ENCODE measurements around the gene GALNT9.

GALNT9 gene

DNA sequence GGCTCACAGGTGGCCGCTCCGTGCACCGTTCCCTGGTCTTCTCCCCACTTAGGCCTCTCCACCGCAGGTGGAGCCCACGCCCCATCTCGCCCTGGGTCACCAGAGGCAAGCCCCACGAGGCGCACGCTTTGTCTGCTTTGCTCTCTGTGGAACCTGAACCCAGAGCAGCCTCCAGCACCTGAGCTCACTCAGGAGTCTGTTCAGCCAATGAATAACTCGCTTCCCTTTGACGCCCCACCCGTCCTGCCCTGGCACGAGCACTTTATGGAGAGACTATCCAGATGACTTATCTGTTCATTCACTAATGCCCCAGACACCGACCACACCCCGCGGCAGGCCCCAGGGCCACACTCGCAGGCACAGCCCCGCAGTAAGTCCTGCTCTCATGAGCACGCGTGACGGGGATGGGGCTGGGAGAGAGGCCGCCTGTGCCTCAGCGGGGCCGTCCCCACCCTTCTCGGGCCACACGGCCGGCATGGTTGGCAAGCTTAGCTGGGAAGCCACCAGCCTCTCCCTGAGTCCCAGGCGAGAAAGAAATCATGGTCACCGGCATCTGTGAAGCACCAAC is 100.1 kb downstream of the GALNT9 start:
- no peak overlapping the region for H2AK5ac ChIP-seq (ENCODE audit: low read length, severe bottlenecking)
- H3K79me1 ChIP-seq (replicated peaks; ENCODE audit: low read length, poor library complexity, severe bottlenecking) = no peaks in the 10 kb centered on the region
- no peak overlapping the region for H3K23ac ChIP-seq (ENCODE audit: low read length in 2 of 2)
- H3K36me3 ChIP-seq (ENCODE audit: control insufficient read depth in 1 of 2, insufficient read depth in 2 of 2, low read depth in 1 of 2, low read length in 2 of 2) = no peaks in the 10 kb centered on the region
- H2BK15ac ChIP-seq (ENCODE audit: low read depth, poor library complexity, severe bottlenecking) = no peak overlapping the region
- no peak overlapping the region for H3K4me3 ChIP-seq (ENCODE audit: insufficient read depth in 1 of 2, low read depth in 1 of 2, low read length in 2 of 2)
- H3K14ac ChIP-seq (ENCODE audit: low read length in 2 of 2) = no peak overlapping the region
- peaks cover 0 to 41% of the 10 kb centered on the region in 2 experiments for H3K27me3 ChIP-seq (ENCODE audit: control insufficient read depth in 1 of 2, insufficient read depth in 1 of 2, low read length in 2 of 2)
- no peak overlapping the region for H4K8ac ChIP-seq (ENCODE audit: low read length)
- no peak overlapping the region for H3K4ac ChIP-seq (ENCODE audit: low read depth in 1 of 2, low read length in 2 of 2)
- H3K27ac ChIP-seq (ENCODE audit: low read length, poor library complexity, severe bottlenecking) = no peak overlapping the region
- H3K18ac ChIP-seq (ENCODE audit: low read depth in 1 of 2, low read length in 2 of 2) = no peak overlapping the region
- peaks cover 2% of the 10 kb centered on the region for H3K4me1 ChIP-seq (ENCODE audit: control insufficient read depth, insufficient read depth, low read depth, low read length)
- no peak overlapping the region for H2BK12ac ChIP-seq (ENCODE audit: low read length in 2 of 2)
- no peak overlapping the region for H2AFZ ChIP-seq (ENCODE audit: low read depth, low read length)
- no peaks in the 10 kb centered on the region for H3K9me3 ChIP-seq (ENCODE audit: control insufficient read depth, low read length)
- no peak overlapping the region for H3K4me2 ChIP-seq (ENCODE audit: low read length, poor library complexity, severe bottlenecking)
- 93% methylated on average over 29 of the region's 29 CpGs for WGBS
- H2BK120ac ChIP-seq (ENCODE audit: low read depth, low read length) = no peak overlapping the region
- no peak for DNase-seq
- no peak overlapping the region for H2BK5ac ChIP-seq (ENCODE audit: low read depth, low read length, poor library complexity, severe bottlenecking)
- no peak overlapping the region for H4K91ac ChIP-seq (ENCODE audit: low read length)
- no peak overlapping the region for H3K9ac ChIP-seq (ENCODE audit: low read length)

DNA sequence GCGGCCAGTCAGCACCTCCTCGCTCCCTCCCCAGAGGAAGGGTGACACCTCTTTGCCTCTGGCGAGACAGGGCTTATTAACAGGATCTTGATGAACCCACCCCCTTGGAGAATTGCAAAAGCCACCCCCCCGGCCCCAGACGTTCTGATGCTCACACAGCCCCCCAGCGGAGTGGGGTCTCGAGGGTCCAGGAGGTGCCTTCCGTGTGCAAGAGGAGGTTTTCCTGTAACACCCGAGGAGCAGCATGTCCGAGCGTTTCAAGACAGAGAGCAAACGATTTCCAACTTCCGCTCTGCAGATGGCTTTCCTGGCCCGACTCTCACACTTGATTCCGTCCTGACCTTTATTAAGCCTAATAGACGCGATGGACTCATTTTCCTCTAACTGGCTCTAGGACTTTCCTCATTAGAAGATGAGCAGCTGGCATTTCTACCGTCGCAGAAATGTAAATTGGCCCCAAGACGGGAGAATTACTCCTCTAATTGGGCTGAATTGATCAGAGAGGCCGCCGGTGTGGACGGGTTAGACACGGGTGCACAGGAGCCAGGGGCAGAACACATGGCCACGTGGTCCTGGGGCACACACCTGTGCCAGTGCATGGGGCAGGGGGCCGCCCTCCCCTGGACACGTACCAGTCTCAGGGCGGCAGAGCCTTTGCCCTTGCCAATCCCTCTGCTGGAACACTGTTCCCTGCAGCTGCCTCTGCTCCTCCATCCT is 100.8 kb downstream of the GALNT9 start:
- no peaks in the 10 kb centered on the region for H3K9me3 ChIP-seq (ENCODE audit: control insufficient read depth, low read length)
- H3K18ac ChIP-seq (ENCODE audit: low read depth in 1 of 2, low read length in 2 of 2) = no peak overlapping the region
- no peak overlapping the region for H2BK15ac ChIP-seq (ENCODE audit: low read depth, poor library complexity, severe bottlenecking)
- no peak for DNase-seq
- H3K27me3 ChIP-seq (ENCODE audit: control insufficient read depth in 1 of 2, insufficient read depth in 1 of 2, low read length in 2 of 2) = peaks cover 0 to 41% of the 10 kb centered on the region in 2 experiments
- H3K4me3 ChIP-seq (ENCODE audit: insufficient read depth in 1 of 2, low read depth in 1 of 2, low read length in 2 of 2) = no peak overlapping the region
- H3K23ac ChIP-seq (ENCODE audit: low read length in 2 of 2) = no peak overlapping the region
- H2BK12ac ChIP-seq (ENCODE audit: low read length in 2 of 2) = no peak overlapping the region
- no peaks in the 10 kb centered on the region for H3K79me1 ChIP-seq (replicated peaks; ENCODE audit: low read length, poor library complexity, severe bottlenecking)
- no peak overlapping the region for H4K8ac ChIP-seq (ENCODE audit: low read length)
- H3K27ac ChIP-seq (ENCODE audit: low read length, poor library complexity, severe bottlenecking) = no peak overlapping the region
- no peak overlapping the region for H3K9ac ChIP-seq (ENCODE audit: low read length)
- WGBS = 75% methylated on average over 28 of the region's 28 CpGs
- no peak overlapping the region for H2BK120ac ChIP-seq (ENCODE audit: low read depth, low read length)
- no peak overlapping the region for H4K91ac ChIP-seq (ENCODE audit: low read length)
- H3K36me3 ChIP-seq (ENCODE audit: control insufficient read depth in 1 of 2, insufficient read depth in 2 of 2, low read depth in 1 of 2, low read length in 2 of 2) = no peaks in the 10 kb centered on the region
- no peak overlapping the region for H3K4ac ChIP-seq (ENCODE audit: low read depth in 1 of 2, low read length in 2 of 2)
- no peak overlapping the region for H3K14ac ChIP-seq (ENCODE audit: low read length in 2 of 2)
- no peak overlapping the region for H2AFZ ChIP-seq (ENCODE audit: low read depth, low read length)
- H2BK5ac ChIP-seq (ENCODE audit: low read depth, low read length, poor library complexity, severe bottlenecking) = no peak overlapping the region
- H3K4me2 ChIP-seq (ENCODE audit: low read length, poor library complexity, severe bottlenecking) = no peak overlapping the region
- no peak overlapping the region for H2AK5ac ChIP-seq (ENCODE audit: low read length, severe bottlenecking)
- peaks cover 2% of the 10 kb centered on the region for H3K4me1 ChIP-seq (ENCODE audit: control insufficient read depth, insufficient read depth, low read depth, low read length)

DNA sequence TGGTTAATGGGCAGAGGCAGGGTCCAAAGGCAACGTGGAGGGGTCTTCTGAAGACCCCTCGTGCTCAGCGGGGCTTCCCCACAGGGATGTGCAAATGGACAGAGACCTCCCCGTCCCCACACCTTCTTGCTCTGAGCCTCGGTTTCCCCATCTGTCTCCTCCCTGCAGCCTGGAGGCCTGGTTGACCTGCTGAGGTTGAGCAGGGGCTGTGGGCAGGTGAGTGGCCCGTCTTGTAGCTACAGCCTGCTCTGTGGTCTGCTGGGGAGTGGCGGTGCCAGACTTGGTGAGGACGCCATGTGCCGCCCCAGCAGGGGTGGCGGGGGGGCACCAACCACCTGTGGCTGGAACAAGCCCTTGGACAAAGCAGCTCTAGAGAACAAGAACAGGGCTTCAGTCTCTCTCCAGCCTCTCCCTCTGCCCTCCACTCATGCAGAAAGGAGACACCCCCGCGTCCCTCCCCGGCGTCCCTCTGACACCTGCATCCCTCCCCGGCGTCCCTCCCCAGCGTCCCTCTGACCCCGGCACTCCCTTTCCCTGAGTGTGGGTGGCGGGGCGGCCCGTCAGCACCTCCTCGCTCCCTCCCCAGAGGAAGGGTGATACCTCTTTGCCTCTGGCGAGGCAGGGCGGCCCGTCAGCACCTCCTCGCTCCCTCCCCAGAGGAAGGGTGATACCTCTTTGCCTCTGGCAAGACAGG is 101.5 kb downstream of the GALNT9 start:
- Histone ChIP-seq H3K4me1 (ENCODE audit: control insufficient read depth, insufficient read depth, low read depth, low read length) (peaks cover 3% of the 10 kb centered on the region), H2BK12ac (ENCODE audit: low read length in 2 of 2) (no peak overlapping the region), H3K79me1 (replicated peaks; ENCODE audit: low read length, poor library complexity, severe bottlenecking) (no peaks in the 10 kb centered on the region), H2AFZ (ENCODE audit: low read depth, low read length) (no peak overlapping the region), H3K4ac (ENCODE audit: low read depth in 1 of 2, low read length in 2 of 2) (no peak overlapping the region), H3K9me3 (ENCODE audit: control insufficient read depth, low read length) (no peaks in the 10 kb centered on the region), H3K23ac (ENCODE audit: low read length in 2 of 2) (no peak overlapping the region), H2BK5ac (ENCODE audit: low read depth, low read length, poor library complexity, severe bottlenecking) (no peak overlapping the region), H3K27ac (ENCODE audit: low read length, poor library complexity, severe bottlenecking) (no peak overlapping the region), H3K4me2 (ENCODE audit: low read length, poor library complexity, severe bottlenecking) (no peak overlapping the region), H3K36me3 (ENCODE audit: control insufficient read depth in 1 of 2, insufficient read depth in 2 of 2, low read depth in 1 of 2, low read length in 2 of 2) (no peaks in the 10 kb centered on the region), H3K9ac (ENCODE audit: low read length) (no peak overlapping the region), H3K14ac (ENCODE audit: low read length in 2 of 2) (no peak overlapping the region), H2BK120ac (ENCODE audit: low read depth, low read length) (no peak overlapping the region), H3K27me3 (ENCODE audit: control insufficient read depth in 1 of 2, insufficient read depth in 1 of 2, low read length in 2 of 2) (peaks cover 0 to 41% of the 10 kb centered on the region in 2 experiments), H2AK5ac (ENCODE audit: low read length, severe bottlenecking) (no peak overlapping the region), H3K4me3 (ENCODE audit: insufficient read depth in 1 of 2, low read depth in 1 of 2, low read length in 2 of 2) (no peak overlapping the region), H4K8ac (ENCODE audit: low read length) (no peak overlapping the region), H3K18ac (ENCODE audit: low read depth in 1 of 2, low read length in 2 of 2) (no peak overlapping the region), H4K91ac (ENCODE audit: low read length) (no peak overlapping the region), H2BK15ac (ENCODE audit: low read depth, poor library complexity, severe bottlenecking) (no peak overlapping the region)
- no peak for DNase-seq
- 82% methylated on average over 23 of the region's 26 CpGs for WGBS

DNA sequence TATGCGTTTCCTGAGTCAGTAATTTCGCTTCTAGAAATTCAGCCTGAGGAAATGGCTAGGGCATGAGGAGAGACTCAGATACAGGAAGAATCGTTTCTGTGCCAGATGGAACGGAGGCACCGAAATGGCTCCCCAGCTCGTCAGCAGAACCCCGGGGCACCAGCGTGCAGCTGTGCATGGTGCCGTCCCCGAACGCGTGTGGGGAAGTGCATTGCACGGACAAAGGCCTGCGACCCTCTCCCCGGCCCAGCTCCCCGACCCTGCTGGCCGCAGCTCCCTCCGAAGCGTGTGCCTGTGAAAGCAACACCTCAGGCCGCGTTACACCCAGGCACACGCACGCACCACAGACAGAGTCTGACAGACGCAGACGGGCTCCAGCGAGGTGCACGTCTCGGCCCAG is 102.3 kb downstream of the GALNT9 start:
- Histone ChIP-seq H3K9ac (ENCODE audit: low read length) (no peak overlapping the region), H3K27me3 (ENCODE audit: control insufficient read depth in 1 of 2, insufficient read depth in 1 of 2, low read length in 2 of 2) (peaks cover 0 to 46% of the 10 kb centered on the region in 2 experiments), H2AFZ (ENCODE audit: low read depth, low read length) (no peak overlapping the region), H3K4me1 (ENCODE audit: control insufficient read depth, insufficient read depth, low read depth, low read length) (peaks cover 10% of the 10 kb centered on the region), H4K91ac (ENCODE audit: low read length) (no peak overlapping the region), H3K4me3 (ENCODE audit: insufficient read depth in 1 of 2, low read depth in 1 of 2, low read length in 2 of 2) (no peak overlapping the region), H3K9me3 (ENCODE audit: control insufficient read depth, low read length) (no peaks in the 10 kb centered on the region), H3K36me3 (ENCODE audit: control insufficient read depth in 1 of 2, insufficient read depth in 2 of 2, low read depth in 1 of 2, low read length in 2 of 2) (no peaks in the 10 kb centered on the region), H3K23ac (ENCODE audit: low read length in 2 of 2) (no peak overlapping the region), H3K4me2 (ENCODE audit: low read length, poor library complexity, severe bottlenecking) (no peak overlapping the region), H2BK15ac (ENCODE audit: low read depth, poor library complexity, severe bottlenecking) (no peak overlapping the region), H2AK5ac (ENCODE audit: low read length, severe bottlenecking) (no peak overlapping the region), H2BK12ac (ENCODE audit: low read length in 2 of 2) (no peak overlapping the region), H3K18ac (ENCODE audit: low read depth in 1 of 2, low read length in 2 of 2) (no peak overlapping the region), H4K8ac (ENCODE audit: low read length) (no peak overlapping the region), H3K79me1 (replicated peaks; ENCODE audit: low read length, poor library complexity, severe bottlenecking) (no peaks in the 10 kb centered on the region), H3K14ac (ENCODE audit: low read length in 2 of 2) (no peak overlapping the region), H3K27ac (ENCODE audit: low read length, poor library complexity, severe bottlenecking) (no peak overlapping the region), H2BK120ac (ENCODE audit: low read depth, low read length) (no peak overlapping the region), H3K4ac (ENCODE audit: low read depth in 1 of 2, low read length in 2 of 2) (no peak overlapping the region), H2BK5ac (ENCODE audit: low read depth, low read length, poor library complexity, severe bottlenecking) (no peak overlapping the region)
- whole genome bisulfite sequencing = 86% methylated on average over 27 of the region's 28 CpGs
- DNase-seq = no peak
